Muscle of leg (tissue), 11 donors: Measurements from ENCODE around the gene MAN2B2. TPM values are rescaled to one million over a fixed set of nuclear protein-coding genes. Genes with fewer than 3 reads are reported as not detected.

Experiments
- DNase-seq: peaks from one replicate; pipeline ENCODE4 v3.0.0; 2013
- H3K27ac ChIP-seq: one replicate; pipeline ENCODE4 v1.5.1; 2013; ENCODE audit warnings: mild to moderate bottlenecking, low read length, control low read depth
- H3K27me3 ChIP-seq: one replicate; pipeline ENCODE4 v1.6.1; 2013; ENCODE audit warnings: low read length; ENCODE audit not compliant: control insufficient read depth, insufficient read depth
- H3K36me3 ChIP-seq: one replicate; pipeline ENCODE4 v1.6.1; 2013; ENCODE audit warnings: low read length; ENCODE audit not compliant: control insufficient read depth, insufficient read depth
- H3K4me1 ChIP-seq: one replicate; pipeline ENCODE4 v1.6.1; 2013; ENCODE audit warnings: low read length; ENCODE audit not compliant: control insufficient read depth, insufficient read depth
- H3K4me3 ChIP-seq: one replicate; pipeline ENCODE4 v1.5.1; 2013; ENCODE audit warnings: low read length, control low read depth
- H3K9me3 ChIP-seq: replicated peaks from 2 replicates; pipeline ENCODE4 v1.6.1; 2013; ENCODE audit warnings: low read depth, low read length; ENCODE audit not compliant: control insufficient read depth
- WGBS: methylation state at CpG from one replicate; pipeline ENCODE4 v1.1.5; 2013; ENCODE audit warnings: missing lambda C conversion rate; ENCODE audit not compliant: insufficient coverage; 5-methylcytosine and 5-hydroxymethylcytosine counted together
- polyA plus RNA-seq, 8 donors: library from polyadenylated mRNA; unstranded; fragments of 120-200 nt; gene quantifications; one replicate each; pipeline versions ENCODE4 v1.2.1 to v1.2.3, GENCODE V29; 2013; ENCODE audit warnings: inconsistent platforms in 1 of 8, low replicate concordance in 1 of 8; ENCODE audit not compliant: insufficient read length in 8 of 8, insufficient read depth in 1 of 8
- total RNA-seq: library from RNA; stranded (reverse); fragments of 120-200 nt; gene quantifications from one replicate; pipeline ENCODE4 v1.2.4, GENCODE V29; 2013

MAN2B2 gene
- total and polyA plus RNA-seq, 9 donors = 4.9 to 12.1 (median 8.7) TPM

GRCh38 chr4:6555519-6555918 lies 19.5 kb upstream of the MAN2B2 start:
- DNase-seq = no peak
- H3K27me3 ChIP-seq = peaks cover 32% of the 10 kb centered on the region

GRCh38 chr4:6556263-6556662 lies 18.7 kb upstream of the MAN2B2 start:
- Histone ChIP-seq H3K27ac (no peak overlapping the region), H3K4me1 (no peaks in the 10 kb centered on the region), H3K4me3 (no peak overlapping the region), H3K36me3 (no peaks in the 10 kb centered on the region), H3K9me3 (peaks cover 6% of the 10 kb centered on the region), H3K27me3 (peaks cover 39% of the 10 kb centered on the region)
- WGBS = 85% methylated on average over 6 of the region's 6 CpGs
- no peak for DNase-seq

More at GRCh38 chr4:6555519-6555918, 19.5 kb upstream of the MAN2B2 start:
- Histone ChIP-seq H3K36me3 (no peaks in the 10 kb centered on the region), H3K4me3 (no peak overlapping the region), H3K27ac (no peak overlapping the region), H3K4me1 (no peaks in the 10 kb centered on the region), H3K9me3 (peaks cover 6% of the 10 kb centered on the region)
- WGBS = 77% methylated on average over 12 of the region's 13 CpGs

DNA sequence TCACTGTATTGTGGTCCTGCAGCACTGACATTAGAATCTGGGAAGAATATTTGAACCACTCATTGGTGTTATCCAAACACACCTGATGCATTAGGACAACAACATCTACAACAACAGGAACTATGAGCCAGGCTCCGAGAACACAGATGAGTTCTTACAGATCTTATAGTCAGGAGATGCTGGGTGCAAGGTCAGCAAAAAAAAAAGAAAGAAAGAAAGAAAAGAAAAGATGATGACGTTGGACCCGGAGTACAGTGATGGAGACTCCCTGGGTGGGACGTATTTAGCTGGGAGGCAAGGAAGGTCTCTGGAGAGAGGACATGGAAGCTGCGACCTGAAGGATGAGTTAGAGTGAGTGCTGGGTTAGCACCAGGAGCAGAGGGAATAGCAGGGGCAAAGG lies 17.8 kb upstream of the MAN2B2 start:
- H3K27ac ChIP-seq = no peak overlapping the region
- H3K4me1 ChIP-seq = no peaks in the 10 kb centered on the region
- H3K9me3 ChIP-seq = no peaks in the 10 kb centered on the region
- WGBS = 72% methylated on average over 4 of the region's 5 CpGs
- no peak for DNase-seq
- no peaks in the 10 kb centered on the region for H3K36me3 ChIP-seq
- H3K27me3 ChIP-seq = peaks cover 48% of the 10 kb centered on the region
- H3K4me3 ChIP-seq = no peak overlapping the region

DNA sequence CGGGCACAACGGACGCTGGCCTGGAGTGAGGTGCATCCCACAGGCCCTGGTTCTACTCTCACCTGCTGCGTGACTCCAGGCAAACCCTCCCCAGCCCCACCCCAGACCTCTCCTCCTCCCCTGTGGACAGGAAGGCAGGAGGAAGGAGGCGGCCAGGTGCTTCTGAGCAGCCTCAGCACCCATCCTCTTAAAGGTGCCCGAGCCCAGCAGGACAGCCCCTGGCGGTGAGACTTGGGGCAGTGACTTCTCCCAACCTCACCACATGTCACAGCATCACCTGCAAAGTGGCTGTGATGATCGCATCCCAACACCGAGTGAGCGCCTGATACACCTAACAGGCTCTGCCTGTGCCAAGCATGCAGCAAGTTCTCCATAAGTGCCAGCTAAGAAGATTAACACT lies 17.1 kb upstream of the MAN2B2 start:
- Histone ChIP-seq H3K36me3 (no peaks in the 10 kb centered on the region), H3K9me3 (no peaks in the 10 kb centered on the region), H3K27ac (no peak overlapping the region), H3K27me3 (peaks cover 55% of the 10 kb centered on the region), H3K4me1 (peaks cover 3% of the 10 kb centered on the region), H3K4me3 (no peak overlapping the region)
- 81% methylated on average over 5 of the region's 10 CpGs for WGBS
- DNase-seq = no peak

GRCh38 chr4:6560416-6561172 lies 14.4 kb upstream of the MAN2B2 start:
- 58% methylated on average over 8 of the region's 10 CpGs for WGBS

DNA sequence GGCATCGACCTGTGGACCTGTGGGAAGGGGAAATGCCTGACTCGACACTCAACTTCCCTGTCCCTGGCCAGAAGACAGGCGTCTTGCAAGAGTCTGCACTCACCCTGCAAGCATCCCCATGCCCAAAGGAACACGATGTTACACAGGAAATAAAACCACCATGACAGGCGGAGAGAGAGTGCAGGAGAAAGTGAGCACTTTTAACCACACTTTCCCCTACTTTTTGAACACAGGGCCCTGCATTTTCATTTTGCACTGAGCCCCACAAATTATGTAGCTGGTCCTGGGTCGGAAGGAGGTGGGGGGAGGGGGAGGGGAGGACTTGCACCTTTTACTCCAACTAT lies 13.8 kb upstream of the MAN2B2 start:
- H3K27ac ChIP-seq = no peak overlapping the region
- no peaks in the 10 kb centered on the region for H3K9me3 ChIP-seq
- H3K27me3 ChIP-seq = peaks cover 79% of the 10 kb centered on the region
- WGBS = no CpG with 5 or more reads among the region's 6 CpGs
- no peak for DNase-seq
- H3K4me3 ChIP-seq = no peak overlapping the region
- no peaks in the 10 kb centered on the region for H3K36me3 ChIP-seq
- H3K4me1 ChIP-seq = peaks cover 12% of the 10 kb centered on the region

More at GRCh38 chr4:6560416-6561172, 14.4 kb upstream of the MAN2B2 start:
- Histone ChIP-seq H3K4me3 (no peak overlapping the region), H3K27ac (no peak overlapping the region), H3K4me1 (peaks cover 12% of the 10 kb centered on the region), H3K27me3 (peaks cover 75% of the 10 kb centered on the region), H3K9me3 (no peaks in the 10 kb centered on the region), H3K36me3 (no peaks in the 10 kb centered on the region)
- no peak for DNase-seq

DNA sequence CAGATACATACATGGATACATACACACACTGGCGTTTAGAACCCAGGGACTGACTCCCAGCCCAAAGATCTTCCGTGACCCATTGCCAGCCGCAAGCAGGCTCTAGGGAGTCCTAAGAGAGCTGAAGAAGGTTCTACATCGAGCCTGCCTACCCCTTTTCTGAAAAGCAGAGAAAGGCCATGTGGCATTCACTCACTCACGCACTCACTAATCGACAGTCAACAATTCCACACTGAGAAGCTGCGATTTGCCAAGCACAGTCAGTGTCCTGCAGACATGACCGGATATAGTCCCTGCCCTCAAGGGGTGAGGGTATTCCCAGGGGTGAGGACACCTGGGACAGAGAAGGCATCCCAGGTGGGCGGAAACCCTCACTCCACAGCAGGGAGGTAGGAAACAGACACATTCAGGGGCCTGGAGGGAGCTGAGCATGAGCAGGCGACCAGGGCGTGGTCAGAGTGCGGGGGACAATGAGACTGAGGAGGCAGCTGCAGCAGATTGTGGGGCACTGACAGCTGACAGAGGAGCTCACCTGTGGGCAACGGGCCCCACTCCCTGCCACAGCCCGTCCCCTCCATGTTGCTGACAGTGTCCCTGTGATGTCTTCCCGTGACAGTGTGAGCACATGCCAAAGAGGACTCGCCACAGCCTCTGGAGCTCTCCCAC lies 13.2 kb upstream of the MAN2B2 start:
- H3K4me3 ChIP-seq = no peak overlapping the region
- H3K9me3 ChIP-seq = no peaks in the 10 kb centered on the region
- no peaks in the 10 kb centered on the region for H3K36me3 ChIP-seq
- H3K4me1 ChIP-seq = peaks cover 12% of the 10 kb centered on the region
- peaks cover 86% of the 10 kb centered on the region for H3K27me3 ChIP-seq
- no peak overlapping the region for H3K27ac ChIP-seq
- WGBS = 51% methylated on average over 10 of the region's 16 CpGs
- no peak for DNase-seq

GRCh38 chr4:6562931-6563901 lies 11.8 kb upstream of the MAN2B2 start:
- Histone ChIP-seq H3K36me3 (no peaks in the 10 kb centered on the region), H3K27me3 (peaks cover 89% of the 10 kb centered on the region), H3K9me3 (no peaks in the 10 kb centered on the region), H3K4me3 (no peak overlapping the region), H3K4me1 (peaks cover 12% of the 10 kb centered on the region), H3K27ac (no peak overlapping the region)
- WGBS = under 1% methylated on average over 113 of the region's 127 CpGs
- DNase-seq = no peak

- WGBS = 2% methylated on average over 45 of the region's 66 CpGs
- no peak overlapping the region for H3K4me3 ChIP-seq
- H3K4me1 ChIP-seq = peaks cover 12% of the 10 kb centered on the region
- H3K27me3 ChIP-seq = peaks cover 82% of the 10 kb centered on the region
- no peaks in the 10 kb centered on the region for H3K36me3 ChIP-seq
- H3K9me3 ChIP-seq = no peaks in the 10 kb centered on the region
- DNase-seq = no peak
- H3K27ac ChIP-seq = no peak overlapping the region
Observed at GRCh38 chr4:6563935-6564645, 10.9 kb upstream of the MAN2B2 start.
